NCI-H2171 (cell line): ENCODE results near the gene ZDHHC7.

ENCODE experiments used
- DNase-seq: peaks from one replicate; lab custom pipeline; 2025; lab: John Stamatoyannopoulos, UW

The ZDHHC7 gene

DNA sequence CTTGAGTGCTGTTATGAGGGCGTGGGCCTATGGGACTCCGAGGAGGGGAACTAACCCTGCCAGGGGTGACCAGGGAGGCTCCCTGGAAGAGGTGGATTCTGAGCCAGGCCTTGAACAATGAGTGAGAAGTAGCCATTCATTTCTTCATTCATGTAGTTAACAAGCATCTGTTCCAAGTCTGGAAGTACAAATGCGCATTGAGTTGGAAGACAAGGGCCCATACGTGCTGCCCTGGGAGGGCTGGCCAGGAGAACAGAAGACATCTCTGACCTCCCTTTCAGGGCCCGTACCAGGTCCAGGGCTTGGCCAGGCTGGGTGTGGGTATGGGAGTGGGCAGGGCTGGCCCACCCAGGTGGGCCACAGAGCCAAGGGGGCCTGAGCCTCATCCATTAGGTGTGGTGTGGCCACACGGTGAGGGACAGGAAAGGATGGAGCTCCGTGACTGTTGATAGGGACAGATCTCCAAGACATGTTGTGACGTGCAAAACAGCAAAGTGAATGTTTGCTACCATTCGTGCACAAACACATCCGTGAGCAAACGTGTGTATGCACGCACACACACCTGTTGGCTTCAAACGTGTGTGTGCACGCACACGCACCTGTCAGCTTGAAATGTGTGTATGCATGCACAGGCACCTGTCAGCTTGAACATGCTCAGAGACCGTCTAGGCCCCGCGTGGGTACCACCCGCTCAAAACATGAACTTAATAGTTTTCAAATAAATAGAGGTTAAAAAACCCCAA lies 46.8 kb downstream of the ZDHHC7 start:
- DNase-seq, result no peak

DNA sequence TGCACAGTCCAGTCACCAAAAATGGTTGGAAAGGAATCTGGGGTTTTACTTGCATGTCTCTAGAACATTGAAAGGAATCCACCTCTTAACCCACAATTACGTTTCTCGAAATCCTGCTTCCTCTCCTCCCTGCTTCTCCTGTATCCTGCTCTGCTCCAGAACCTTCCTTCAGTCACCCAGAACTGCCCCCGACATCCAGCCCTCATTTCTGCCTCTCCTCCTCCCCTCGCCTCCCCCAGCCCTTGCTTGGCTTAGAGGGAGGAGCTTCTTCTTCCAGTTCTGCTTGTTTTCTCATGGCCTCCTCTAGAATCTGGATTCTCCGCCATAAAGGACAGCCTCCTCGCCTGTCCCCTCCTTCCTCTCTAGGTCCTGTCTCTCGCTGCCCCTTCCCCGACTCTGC lies 48.3 kb downstream of the ZDHHC7 start:
- no peak for DNase-seq

DNA sequence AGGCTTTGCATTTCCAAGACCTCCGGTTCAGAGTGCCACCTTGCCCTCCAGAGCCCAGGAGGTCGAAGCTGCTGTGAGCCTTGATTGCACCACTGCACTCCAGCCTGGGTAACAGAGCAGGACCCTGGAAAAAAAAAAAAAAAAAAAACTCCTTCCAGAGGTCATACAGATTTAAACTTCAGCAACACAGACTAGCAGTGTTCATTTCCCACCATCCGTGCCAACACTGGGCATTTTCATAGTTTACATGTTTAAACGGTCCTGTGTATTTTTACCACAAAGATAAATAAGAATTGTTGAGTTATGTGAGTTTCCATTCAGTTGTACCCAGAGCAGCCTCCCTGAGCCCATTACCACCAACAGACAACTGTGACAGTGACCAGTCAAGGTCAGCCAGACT lies 50.4 kb downstream of the ZDHHC7 start:
- DNase-seq, result no peak

DNA sequence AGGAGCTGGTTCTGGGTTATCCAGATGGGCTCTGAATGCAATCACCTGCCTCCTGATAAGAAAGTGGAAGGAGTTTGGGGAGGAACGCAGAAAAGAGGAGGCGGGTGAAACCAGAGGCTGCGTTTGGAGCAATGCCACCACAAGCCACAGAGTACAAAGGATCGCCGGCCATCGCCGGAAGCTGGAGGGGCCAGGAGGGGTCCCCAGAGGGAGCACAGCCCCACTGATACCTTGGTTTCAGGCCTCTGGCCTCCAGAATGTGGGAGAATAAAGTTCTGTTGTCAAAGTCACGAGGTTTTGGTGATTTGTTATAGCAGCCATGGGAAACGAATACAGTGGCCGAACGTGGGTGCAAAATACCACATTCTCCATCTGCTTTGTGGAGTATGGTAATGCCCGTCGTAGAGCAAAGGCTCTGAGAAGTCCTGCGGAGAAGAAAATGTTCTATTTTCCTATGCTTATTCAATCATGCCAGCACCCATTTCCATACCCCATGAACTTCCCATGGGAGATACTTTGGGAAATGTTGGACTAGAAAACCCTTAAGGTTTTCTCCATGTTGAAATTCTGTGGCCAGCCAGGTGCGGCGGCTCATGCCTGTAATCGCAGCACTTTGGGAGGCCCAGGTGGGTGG lies 51.4 kb downstream of the ZDHHC7 start:
- DNase-seq, result no peak

DNA sequence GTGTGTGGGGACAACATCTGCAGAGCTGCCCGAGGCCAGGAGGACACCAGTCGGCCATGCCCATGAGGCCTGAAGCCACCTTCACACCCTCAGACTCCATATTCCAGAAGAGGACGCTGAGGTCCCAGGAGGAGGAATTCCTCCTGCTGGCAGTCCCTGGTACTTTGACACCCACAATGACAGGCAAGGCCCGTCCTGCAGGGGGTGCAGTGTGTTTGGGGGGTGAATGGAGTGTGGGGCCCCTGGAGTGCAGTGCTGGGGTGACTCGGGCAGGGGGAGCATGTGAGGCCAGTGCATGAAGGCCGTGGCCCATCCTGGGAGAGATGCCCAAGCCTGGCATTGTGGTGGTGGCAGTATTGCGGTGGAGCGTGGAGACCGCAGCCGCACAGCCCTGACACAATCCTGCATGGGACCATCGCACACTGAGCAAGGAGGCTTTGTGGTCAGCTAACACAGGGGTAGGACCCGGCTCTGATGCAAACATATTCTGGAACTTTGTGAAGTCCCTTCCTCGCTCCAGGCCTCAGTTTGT lies 52.2 kb downstream of the ZDHHC7 start:
- DNase-seq, result no peak

DNA sequence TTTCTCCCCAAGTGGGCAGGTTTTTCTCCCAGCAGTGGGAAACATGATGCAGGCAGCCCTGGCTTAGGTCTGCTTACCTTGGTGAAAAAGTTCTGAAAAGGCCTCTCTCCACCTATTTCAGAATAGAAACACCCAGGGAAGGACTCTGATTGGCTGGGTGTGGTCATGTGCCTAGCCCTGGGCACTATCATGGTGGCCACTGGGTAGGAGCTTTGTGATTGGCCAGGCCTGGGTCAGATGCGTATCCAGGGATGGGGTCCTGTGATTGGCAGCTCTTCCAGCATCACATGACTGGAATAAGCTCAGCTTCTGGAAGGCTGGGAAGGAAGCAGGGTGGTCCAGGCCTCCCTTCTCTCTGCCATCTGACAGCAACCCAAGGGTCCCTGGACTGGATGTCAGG lies 53.5 kb downstream of the ZDHHC7 start:
- DNase-seq, result no peak

DNA sequence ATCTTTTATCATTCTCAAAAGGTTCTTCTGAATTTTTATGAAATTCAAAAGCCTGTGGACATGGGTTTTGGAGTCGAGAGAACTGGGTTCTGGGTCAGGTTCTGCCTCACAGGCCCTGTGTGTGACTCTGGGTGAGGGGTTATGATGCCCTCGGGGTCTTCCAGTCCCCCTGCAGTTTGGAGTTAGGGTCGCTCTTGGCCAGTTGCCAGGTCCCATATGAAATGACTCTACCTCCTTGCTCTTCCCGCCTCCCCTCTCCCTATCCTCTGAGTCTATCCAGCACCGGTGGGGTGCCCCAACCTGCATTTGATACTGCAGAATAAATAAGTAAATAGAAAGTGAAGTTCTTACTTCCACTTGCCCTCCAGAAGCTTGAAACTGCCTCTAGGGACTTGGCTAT lies 54.1 kb downstream of the ZDHHC7 start:
- DNase-seq, result no peak

DNA sequence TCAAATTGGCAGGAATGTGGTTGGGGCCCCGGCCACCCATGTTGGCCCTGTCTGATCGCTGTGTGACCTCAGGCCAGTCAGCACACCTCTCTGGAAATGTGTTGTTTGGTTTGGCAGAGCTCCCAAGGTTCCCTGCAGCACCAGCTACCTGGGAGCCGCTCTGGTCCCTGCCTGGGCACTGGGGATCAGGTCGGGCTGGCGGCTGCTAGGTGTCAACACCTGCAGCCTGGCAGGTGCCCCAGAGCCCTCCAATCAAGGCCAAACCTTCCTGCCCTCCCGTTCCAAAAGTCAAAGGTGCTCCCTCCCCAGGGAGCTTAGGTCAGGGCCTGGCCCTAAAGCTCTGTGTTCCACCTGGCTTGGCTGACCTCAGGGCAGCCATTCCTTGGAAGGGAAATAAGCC lies 55.9 kb downstream of the ZDHHC7 start:
- no peak for DNase-seq

DNA sequence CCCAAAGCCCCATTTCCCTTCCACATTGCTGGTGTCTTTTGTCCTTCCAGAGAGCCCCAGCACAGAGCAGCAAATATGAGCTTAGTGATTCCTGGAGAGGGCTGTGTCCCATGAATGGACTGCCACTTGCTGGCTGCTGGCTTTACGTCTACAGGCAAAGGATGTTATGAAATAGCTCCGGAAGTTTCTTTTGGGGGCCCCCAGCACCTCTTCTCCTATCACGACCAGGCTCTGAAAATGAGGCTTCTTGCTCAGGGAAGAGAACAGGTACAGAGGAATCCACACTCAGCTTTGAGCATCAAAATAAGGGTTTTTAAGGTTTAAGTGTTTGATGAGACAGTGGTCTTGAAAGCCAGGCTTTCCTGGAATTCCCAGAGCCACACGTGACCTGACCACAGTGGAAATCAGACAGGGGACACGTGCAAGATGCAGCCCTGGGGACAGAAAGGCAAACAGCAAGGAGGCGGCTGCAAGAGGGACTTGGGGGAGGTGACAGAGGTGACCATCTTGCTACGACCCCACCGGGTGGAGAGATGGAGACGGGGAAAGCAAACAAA lies 58.1 kb downstream of the ZDHHC7 start:
- DNase-seq, result no peak

DNA sequence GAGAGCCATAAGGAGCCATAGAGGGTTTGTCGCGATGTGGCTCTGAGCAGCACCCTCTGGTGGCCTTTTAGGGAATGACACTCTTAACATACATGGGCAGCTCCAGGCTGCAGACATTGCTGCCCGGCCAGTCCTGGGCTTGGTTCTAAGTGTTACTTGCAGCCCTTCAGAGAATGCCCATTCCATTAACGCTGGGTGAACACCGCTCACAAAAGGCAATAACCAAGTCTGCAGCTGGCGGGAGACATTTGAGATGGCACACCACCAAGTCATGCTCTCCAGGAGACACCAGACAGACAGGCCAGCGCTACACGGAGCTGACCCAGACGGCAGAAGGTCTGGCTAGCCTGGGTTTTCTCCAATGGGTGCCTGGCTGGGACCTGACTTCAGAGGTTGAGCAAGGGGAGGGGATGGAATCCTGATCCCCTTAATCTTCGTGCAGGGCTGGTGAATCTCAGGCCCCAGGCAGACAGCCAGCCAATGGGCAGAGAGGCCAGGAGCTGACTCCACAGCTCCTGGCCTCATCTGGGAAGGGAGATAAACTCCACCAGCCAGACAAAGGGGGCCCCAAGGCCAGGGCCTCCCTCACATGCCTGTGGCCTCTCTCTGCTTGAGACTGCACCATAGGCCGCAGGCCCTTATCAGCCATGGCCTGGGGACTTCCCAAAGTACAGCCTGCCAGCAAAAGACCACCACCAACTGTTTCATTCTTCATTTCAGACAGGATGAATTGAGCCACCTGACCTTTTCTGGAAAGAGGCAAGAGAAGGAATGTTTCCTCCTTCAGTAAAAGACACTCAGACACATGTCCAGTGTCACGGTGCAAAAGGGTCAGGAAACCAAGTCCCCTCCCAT lies 58.8 kb downstream of the ZDHHC7 start:
- peak; percentile 47 for DNase-seq

DNA sequence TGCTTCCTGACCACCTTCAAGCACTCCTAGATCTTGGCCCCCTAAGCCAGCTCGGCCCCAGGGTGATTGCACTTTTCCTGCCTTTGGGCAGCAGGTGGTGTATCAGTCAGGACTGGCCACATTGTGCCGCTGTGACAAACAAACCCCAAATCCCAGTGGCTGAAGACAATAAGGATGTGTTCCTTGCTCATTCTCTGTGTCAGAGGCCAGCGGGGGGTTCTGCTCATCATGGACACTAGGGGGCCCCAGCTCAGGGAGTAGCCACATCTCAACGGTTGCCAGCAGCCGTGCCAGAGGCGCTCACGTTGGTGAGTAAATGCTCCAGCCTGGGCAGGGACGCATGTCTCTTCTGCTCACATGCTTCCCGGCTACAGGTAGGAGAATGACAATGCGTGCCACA lies 60.4 kb downstream of the ZDHHC7 start:
- DNase-seq, result no peak

DNA sequence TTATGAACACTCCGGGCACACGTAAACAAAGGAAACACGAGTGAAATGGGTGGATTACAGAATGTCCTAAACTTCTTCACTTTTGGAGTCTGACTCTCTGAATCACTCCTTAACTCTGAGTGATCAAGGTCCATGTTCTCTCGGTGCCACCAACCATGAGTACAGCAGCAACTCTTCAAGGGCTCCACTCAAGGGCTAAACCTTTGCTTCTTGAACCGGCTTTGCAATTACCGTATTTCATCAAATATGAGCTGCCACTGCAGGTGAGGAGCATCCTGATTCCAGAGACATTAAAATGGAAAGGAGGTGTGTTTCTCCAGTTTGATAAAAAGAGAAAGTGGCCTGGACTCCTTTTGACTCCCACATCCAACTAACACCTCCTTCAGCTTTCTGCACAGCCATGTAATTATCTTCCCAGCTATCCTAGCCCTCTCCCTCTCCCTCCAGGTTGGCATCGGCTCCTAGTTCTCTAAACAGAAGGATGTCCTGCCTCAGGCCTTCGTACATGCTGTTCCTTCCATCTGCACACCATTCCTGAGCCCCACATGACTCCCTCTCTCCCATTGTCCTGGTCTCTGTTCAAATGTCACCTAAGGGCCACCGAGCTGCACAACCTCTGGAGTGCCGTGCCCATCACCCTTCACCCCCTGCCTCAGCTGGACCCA lies 61.4 kb downstream of the ZDHHC7 start:
- DNase-seq, result no peak

DNA sequence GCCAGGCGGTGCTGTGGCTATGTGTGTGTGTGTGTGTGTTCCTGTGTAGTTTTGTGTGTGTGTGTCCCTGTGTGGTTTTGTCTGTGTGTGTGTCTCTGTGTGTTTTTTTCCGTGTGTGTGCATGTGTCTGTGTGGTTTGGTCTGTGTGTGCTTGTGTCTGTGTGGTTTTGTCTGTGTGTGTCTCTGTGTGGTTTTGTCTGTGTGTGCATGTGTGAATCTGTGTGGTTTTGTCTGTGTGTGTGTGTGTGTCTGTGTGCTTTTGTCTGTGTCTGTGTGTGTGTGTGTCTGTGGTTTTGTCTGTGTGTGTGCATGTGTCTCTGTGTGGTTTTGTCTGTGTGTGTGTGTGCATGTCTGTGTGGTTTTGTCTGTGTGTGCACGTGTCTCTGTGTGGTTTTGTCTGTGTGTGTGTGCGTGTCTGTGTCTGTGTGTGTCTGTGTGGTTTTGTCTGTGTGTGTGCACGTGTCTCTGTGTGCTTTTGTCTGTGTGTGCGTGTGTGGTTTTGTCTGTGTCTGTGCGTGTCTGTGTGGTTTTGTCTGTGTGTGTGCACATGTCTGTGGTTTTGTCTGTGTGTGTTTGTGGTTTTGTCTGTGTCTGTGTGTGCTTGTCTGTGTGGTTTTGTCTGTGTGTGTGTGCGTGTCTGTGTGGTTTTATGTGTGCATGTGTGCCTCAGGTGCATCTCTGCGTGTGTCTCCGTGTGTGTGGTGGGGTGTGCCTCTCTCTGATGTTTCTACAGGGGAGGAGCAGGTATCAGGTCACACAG lies 62.3 kb downstream of the ZDHHC7 start:
- no peak for DNase-seq

DNA sequence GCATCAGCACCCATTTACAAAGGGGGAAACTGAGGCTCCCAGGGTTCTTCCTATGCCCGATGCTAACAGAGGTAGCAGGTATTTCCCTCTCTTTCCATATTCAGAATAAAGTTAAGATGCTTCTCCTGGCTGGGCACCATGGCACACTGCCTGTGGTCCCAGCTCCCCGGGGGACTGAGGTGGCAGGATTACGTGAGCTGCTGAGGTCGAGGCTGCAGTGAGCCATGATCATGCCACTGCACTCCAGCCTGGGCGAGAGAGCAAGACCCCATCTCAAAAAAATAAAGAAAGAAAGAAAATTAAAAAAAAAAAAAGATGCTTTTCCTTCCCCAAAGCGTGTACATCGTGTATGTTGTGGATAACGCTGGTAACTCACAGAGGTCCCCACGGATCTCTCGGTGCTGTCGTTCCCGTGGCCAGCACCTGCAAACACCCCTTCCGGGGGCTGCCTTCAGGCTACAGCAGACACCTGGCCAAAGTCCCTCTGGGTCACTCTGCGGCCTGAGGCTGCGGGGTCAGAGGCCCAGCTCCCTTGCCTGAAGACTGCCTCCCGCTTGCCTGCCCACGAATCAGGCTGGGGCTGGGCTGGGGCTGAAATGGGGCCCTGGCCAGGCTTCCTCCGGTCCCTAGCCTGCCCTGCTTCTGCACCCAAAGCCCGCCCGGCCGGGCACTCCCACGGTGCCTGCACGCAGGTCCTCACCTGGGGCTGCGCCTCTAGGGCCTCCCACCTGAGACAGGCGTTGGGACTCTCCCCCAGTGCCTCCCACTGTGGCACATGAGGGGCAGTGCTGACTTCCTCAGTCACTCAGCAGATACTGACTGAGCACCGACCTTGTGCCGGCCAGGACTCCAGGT lies 63.1 kb downstream of the ZDHHC7 start:
- DNase-seq, result no peak

DNA sequence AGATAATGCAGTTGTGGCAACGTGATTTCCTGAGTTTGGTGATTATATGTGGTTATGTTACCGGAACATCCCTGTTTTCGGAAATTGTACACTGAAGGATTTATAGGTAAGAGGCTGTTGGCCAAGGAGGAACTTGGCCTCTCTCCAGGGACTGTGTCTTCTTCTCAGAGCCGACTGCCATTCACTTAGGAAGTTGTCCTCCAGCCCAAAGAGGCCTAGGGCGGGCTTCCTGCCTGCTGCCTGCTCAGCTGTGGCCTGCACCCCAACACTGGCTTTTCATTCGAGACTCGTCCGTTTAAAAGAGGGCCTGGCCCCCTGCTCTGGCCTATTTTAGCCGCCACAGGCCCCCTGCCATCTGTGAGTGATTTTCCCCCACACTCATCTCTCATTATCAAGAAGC lies 64.3 kb downstream of the ZDHHC7 start:
- no peak for DNase-seq

DNA sequence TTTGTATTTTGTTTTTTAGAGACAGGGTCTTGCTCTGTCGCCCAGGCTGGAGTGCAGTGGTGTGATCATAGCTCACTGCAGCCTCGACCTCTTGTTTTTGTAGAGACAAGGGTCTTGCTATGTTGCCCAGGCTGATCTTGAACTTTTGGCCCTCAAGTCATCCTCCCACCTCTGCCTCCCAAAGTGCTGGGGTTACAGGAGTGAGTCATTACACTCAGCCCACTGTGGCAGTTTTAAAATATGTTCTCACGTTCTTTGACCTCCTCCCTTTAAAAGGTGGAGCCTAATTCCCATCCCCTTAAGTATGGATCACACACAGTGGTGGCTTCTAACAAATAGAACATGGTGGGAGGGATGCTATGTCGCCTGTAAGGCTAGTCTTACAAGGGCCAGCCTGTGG lies 67.7 kb downstream of the ZDHHC7 start:
- DNase-seq, result no peak

DNA sequence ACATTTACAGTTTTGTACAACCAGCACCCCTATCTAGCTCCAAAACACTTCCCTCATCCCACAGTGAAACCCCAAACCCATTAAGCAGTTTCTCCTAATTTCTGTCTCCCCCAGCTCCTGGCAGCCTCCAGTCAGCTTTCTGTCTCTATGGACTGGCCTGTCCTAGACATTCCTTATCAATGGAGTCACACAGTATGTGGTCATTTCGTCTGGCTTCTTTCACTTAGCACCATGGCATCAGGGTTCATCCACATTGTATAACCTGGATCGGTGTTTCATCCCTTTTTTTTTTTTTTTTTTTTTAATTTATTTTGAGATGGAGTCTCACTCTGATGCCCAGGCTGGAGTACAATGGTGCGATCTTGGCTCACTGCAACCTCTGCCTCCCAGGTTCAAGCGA lies 68.5 kb downstream of the ZDHHC7 start:
- no peak for DNase-seq

DNA sequence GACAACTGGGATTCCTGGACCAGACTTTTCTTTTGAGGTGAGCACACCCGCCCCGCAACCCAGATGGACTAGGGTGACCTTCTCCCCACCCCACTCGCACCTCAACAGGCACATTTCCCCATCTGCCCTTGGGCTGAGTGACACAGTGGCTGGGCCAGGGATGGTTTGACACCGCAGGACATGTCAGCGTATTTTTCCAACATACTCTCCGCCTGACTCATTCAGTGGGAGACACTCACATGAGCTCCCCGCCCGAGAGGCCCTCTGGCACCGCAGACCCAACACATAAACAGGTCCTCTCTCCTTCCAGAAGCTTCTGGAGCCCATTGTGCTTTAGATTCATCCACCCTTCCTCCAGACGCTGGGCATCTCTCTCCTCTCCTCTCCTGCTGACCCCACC lies 69.4 kb downstream of the ZDHHC7 start:
- DNase-seq, result no peak

DNA sequence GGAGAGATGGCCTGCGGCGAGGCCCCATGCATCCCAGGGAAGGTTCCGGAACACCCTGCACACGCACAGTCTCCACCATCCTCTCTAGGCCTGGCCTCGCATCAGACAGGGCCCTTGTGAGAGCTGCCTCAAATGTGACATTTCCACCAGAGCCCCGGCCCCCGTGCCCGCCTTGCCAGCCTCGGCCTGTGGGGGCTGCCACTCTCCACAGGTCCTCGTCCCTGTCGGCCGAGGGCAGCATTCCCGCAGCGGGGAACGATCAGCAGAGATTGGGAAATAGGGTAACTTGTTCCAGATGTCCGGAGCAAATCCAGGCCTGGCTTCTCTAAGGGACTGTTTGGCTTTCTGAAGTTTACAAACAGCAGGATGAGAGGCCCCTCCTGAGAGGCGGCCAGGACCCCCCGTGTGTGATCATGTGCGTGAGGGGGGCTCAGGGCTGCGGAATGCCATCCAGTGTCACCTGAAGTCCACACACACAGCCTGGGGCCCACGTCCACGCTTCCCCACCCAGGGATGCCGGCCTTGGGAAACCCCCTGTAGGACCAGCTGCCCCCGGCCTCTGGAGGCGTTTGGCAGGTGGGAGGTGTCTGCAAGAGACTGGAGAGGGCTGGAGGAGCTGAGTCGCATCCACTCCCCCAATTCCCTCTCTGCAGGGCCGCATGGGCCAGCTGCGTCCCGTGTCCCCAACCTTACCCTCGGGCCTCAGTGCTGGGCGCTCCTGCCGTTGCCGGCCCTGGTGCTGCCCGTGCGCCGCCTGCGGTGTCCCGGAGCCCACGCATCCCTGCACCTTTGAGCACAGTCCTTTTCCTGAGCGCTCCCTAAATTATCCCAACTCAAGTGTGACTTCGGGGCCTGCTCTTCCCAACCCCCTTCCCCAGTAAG lies 70.4 kb downstream of the ZDHHC7 start:
- DNase-seq, result no peak
